H9 (cell line): Measurements from ENCODE around the gene TIAM2. TPM values are rescaled to one million over a fixed set of nuclear protein-coding genes. Genes with fewer than 3 reads are reported as not detected.

ENCODE experiments used
- DNase-seq: peaks from one replicate; pipeline ENCODE4 v3.0.0-alpha.2; 2017
- H2AFZ ChIP-seq: one replicate; pipeline ENCODE4 v1.6.1; 2013; ENCODE audit warnings: mild to moderate bottlenecking, low read length, control low read depth, moderate library complexity
- H2AK5ac ChIP-seq: 2 replicates; pipeline ENCODE4 v1.6.1; 2013; ENCODE audit warnings: low read length, control low read depth, mixed read lengths; ENCODE audit not compliant: insufficient read length
- H2BK120ac ChIP-seq: one replicate; pipeline ENCODE4 v1.6.1; 2013; ENCODE audit warnings: low read depth, mild to moderate bottlenecking, low read length, control low read depth, inconsistent platforms; ENCODE audit not compliant: poor library complexity, severe bottlenecking
- H2BK12ac ChIP-seq: 2 replicates; pipeline ENCODE4 v1.6.1; 2013; ENCODE audit warnings: low read length, control low read depth, mixed read lengths, low read depth; ENCODE audit not compliant: insufficient read length
- H2BK15ac ChIP-seq: 2 replicates; pipeline ENCODE4 v1.6.1; 2013; ENCODE audit warnings: low read depth, low read length, control low read depth
- H2BK20ac ChIP-seq: one replicate; pipeline ENCODE4 v1.6.1; 2013; ENCODE audit warnings: low read depth, mild to moderate bottlenecking, low read length, control low read depth, inconsistent platforms; ENCODE audit not compliant: poor library complexity, severe bottlenecking
- H2BK5ac ChIP-seq: 2 replicates; pipeline ENCODE4 v1.6.1; 2013; ENCODE audit warnings: low read length, control low read depth, mixed read lengths; ENCODE audit not compliant: insufficient read length
- H3K14ac ChIP-seq: 2 replicates; pipeline ENCODE4 v1.6.1; 2013; ENCODE audit warnings: low read length, control low read depth; ENCODE audit not compliant: insufficient read depth
- H3K18ac ChIP-seq: 2 replicates; pipeline ENCODE4 v1.6.1; 2013; ENCODE audit warnings: low read depth, mild to moderate bottlenecking, mixed read lengths, low read length, control low read depth; ENCODE audit not compliant: insufficient read length
- H3K23ac ChIP-seq: 2 replicates; pipeline ENCODE4 v1.6.1; 2013; ENCODE audit warnings: low read length, control low read depth, mixed read lengths, low read depth; ENCODE audit not compliant: insufficient read length
- H3K23me2 ChIP-seq: 2 replicates; pipeline ENCODE4 v1.6.1; 2013; ENCODE audit warnings: low read depth, mild to moderate bottlenecking, mixed read lengths, low read length, control low read depth; ENCODE audit not compliant: insufficient read length, poor library complexity, severe bottlenecking
- H3K27ac ChIP-seq: 2 replicates; pipeline ENCODE4 v1.5.1; 2013; ENCODE audit warnings: low read length, control low read depth, mixed read lengths, low read depth; ENCODE audit not compliant: insufficient read length
- H3K27me3 ChIP-seq: 2 replicates; pipeline ENCODE4 v1.6.1; 2013; ENCODE audit warnings: low read length, control low read depth, inconsistent platforms; ENCODE audit not compliant: insufficient read depth
- H3K4ac ChIP-seq: 2 replicates; pipeline ENCODE4 v1.6.1; 2013; ENCODE audit warnings: low read depth, mild to moderate bottlenecking, control low read depth, inconsistent platforms, low read length, moderate library complexity
- H3K4me1 ChIP-seq: 2 replicates; pipeline ENCODE4 v1.6.1; 2013; ENCODE audit warnings: low read length, control low read depth, inconsistent platforms; ENCODE audit not compliant: insufficient read depth
- H3K4me2 ChIP-seq: 2 replicates; pipeline ENCODE4 v1.6.1; 2013; ENCODE audit warnings: low read length, control low read depth, mixed read lengths; ENCODE audit not compliant: insufficient read length, insufficient read depth
- H3K56ac ChIP-seq: 2 replicates; pipeline ENCODE4 v1.6.1; 2013; ENCODE audit warnings: low read depth, mild to moderate bottlenecking, mixed read lengths, low read length, control low read depth; ENCODE audit not compliant: insufficient read length
- H3K79me1 ChIP-seq: 2 replicates; pipeline ENCODE4 v1.6.1; 2013; ENCODE audit warnings: low read depth, mild to moderate bottlenecking, moderate library complexity, low read length, control low read depth, inconsistent platforms; ENCODE audit not compliant: insufficient read depth, poor library complexity, severe bottlenecking
- H3K79me2 ChIP-seq: 2 replicates; pipeline ENCODE4 v1.6.1; 2013; ENCODE audit warnings: low read length, control low read depth, inconsistent platforms; ENCODE audit not compliant: insufficient read depth
- H3K9ac ChIP-seq: 2 replicates; pipeline ENCODE4 v1.6.1; 2013; ENCODE audit warnings: low read length, control low read depth, mixed read lengths; ENCODE audit not compliant: insufficient read length; ENCODE audit errors: extremely low read depth
- H3K9me3 ChIP-seq: one replicate; pipeline ENCODE4 v1.6.1; 2013; ENCODE audit warnings: low read depth, low read length, inconsistent platforms; ENCODE audit not compliant: control insufficient read depth
- H3T11ph ChIP-seq: one replicate; pipeline ENCODE4 v1.6.1; 2013; ENCODE audit warnings: mild to moderate bottlenecking, low read length, control low read depth, inconsistent platforms
- H4K20me1 ChIP-seq: one replicate; pipeline ENCODE4 v1.6.1; 2013; ENCODE audit not compliant: control insufficient read depth, insufficient read length, insufficient read depth
- H4K5ac ChIP-seq: 2 replicates; pipeline ENCODE4 v1.6.1; 2013; ENCODE audit warnings: low read depth, mild to moderate bottlenecking, mixed read lengths, low read length, control low read depth; ENCODE audit not compliant: insufficient read length
- H4K8ac ChIP-seq: replicated peaks from 2 replicates; pipeline ENCODE4 v1.6.1; 2013; ENCODE audit warnings: low read length, control low read depth, mixed read lengths, low read depth; ENCODE audit not compliant: insufficient read length
- H4K91ac ChIP-seq: 2 replicates; pipeline ENCODE4 v1.6.1; 2013; ENCODE audit warnings: low read depth, mild to moderate bottlenecking, moderate library complexity, mixed read lengths, low read length, control low read depth; ENCODE audit not compliant: insufficient read length
- H3K27ac Mint-ChIP-seq, 3 experiments: 2 replicates in 2 of 3; 3 replicates in 1 of 3; pipeline ENCODE4 v1.8.0; 2020 to 2021; ENCODE audit warnings: mixed read lengths in 3 of 3, mild to moderate bottlenecking in 1 of 3, moderate library complexity in 1 of 3
- H3K27me3 Mint-ChIP-seq: 2 replicates; pipeline ENCODE4 v1.8.0; 2021; ENCODE audit warnings: low read depth, mild to moderate bottlenecking, moderate library complexity, mixed read lengths
- H3K36me3 Mint-ChIP-seq, 3 experiments: 2 replicates in 2 of 3; 3 replicates in 1 of 3; pipeline ENCODE4 v1.8.0; 2020 to 2021; ENCODE audit warnings: low read depth in 3 of 3, mixed read lengths in 3 of 3; ENCODE audit not compliant: insufficient read depth in 1 of 3
- H3K4me1 Mint-ChIP-seq, 2 experiments: 2 replicates each; pipeline ENCODE4 v1.8.0; 2020; ENCODE audit warnings: mixed read lengths in 2 of 2
- H3K4me3 Mint-ChIP-seq, 2 experiments: 2 replicates in 1 of 2; 3 replicates in 1 of 2; pipeline ENCODE4 v1.8.0; 2020 to 2021; ENCODE audit warnings: mild to moderate bottlenecking in 2 of 2, mixed read lengths in 2 of 2, moderate library complexity in 1 of 2
- H3K9me3 Mint-ChIP-seq, 2 experiments: 2 replicates in 1 of 2; 3 replicates in 1 of 2; pipeline ENCODE4 v1.8.0; 2020; ENCODE audit warnings: mild to moderate bottlenecking in 2 of 2, mixed read lengths in 2 of 2, moderate library complexity in 1 of 2
- WGBS: extraction: QIAGEN DNeasy Blood & Tissue Kit; methylation state at CpG from one replicate; pipeline ENCODE4 v1.1.7; 2013; ENCODE audit warnings: missing lambda C conversion rate, low lambda C conversion rate, mixed read lengths; ENCODE audit not compliant: insufficient read length; ENCODE audit errors: extremely low coverage; 5-methylcytosine and 5-hydroxymethylcytosine counted together
- total RNA-seq: library from RNA; stranded (reverse); gene quantifications from 2 replicates; pipeline ENCODE4 v1.2.1, GENCODE V29; 2021
- TF ChIP-seq, protein P1 (sequence below): fragments of 200-600 bp; sonication (generic); conservative IDR thresholded peaks from 3 replicates; pipeline ENCODE4 v1.8.0; 2021; ENCODE audit warnings: antibody characterized with exemption, mild to moderate bottlenecking

TIAM2 gene
- total RNA-seq, 1 experiment from 2014 or later: 6.3 TPM

DNA sequence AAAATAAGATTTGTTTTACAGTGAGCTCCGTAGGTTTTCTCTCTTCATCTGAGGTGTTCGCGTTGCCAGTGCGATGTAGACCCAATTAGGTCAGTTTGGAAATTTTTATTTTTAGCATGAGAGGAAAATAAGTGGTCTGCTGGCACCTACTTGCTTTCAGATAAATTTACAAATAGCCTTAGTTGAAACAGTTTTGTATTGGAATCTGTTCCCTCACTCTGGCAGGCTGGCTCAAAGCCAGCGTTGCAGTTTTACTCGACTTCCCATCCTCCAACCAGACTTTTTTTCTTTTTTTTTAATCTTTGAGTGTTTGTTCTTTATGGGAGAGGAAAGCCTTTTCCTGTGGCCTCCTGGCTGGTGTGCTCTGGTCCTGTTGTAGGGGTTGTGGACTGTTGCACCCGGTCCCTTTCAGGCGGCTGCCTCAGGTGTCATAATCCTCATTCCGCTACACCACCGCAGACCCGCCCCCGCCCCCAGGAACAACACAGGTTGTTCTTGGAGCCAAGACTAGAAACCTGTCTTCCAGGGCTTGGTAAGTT, 46.7 kb downstream of the TIAM2 start:
- Histone ChIP-seq H4K8ac (no peak overlapping the region), H4K20me1 (no peaks in the 10 kb centered on the region), H3K9ac (no peak overlapping the region), H3K79me1 (no peaks in the 10 kb centered on the region), H3K9me3 (no peaks in the 10 kb centered on the region), H4K91ac (no peak overlapping the region), H3K23me2 (no peaks in the 10 kb centered on the region), H3K23ac (no peak overlapping the region), H3K27ac (no peak overlapping the region), H4K5ac (no peak overlapping the region), H2BK20ac (no peak overlapping the region), H3K4me1 (peaks cover 2% of the 10 kb centered on the region; the same call in 1 of the 2 replicates), H3K4ac (no peak overlapping the region), H3K14ac (no peak overlapping the region), H2AK5ac (no peak overlapping the region), H2AFZ (no peak overlapping the region), H3T11ph (no peak overlapping the region), H3K18ac (no peak overlapping the region), H2BK12ac (no peak overlapping the region), H2BK120ac (no peak overlapping the region), H2BK15ac (no peak overlapping the region), H3K27me3 (no peaks in the 10 kb centered on the region), H3K56ac (no peak overlapping the region), H3K79me2 (no peaks in the 10 kb centered on the region), H3K4me2 (no peak overlapping the region), H2BK5ac (no peak overlapping the region)
- peak overlapping the region; percentile 68 to 87 (median 78); a peak in 5 of 7 replicates for H3K27ac Mint-ChIP-seq
- no peak for DNase-seq
- H3K9me3 Mint-ChIP-seq: no peaks in the 10 kb centered on the region
- peak overlapping the region in 1 of 2 experiments; percentile 27; a peak in 1 of 5 replicates for H3K4me3 Mint-ChIP-seq
- no peaks in the 10 kb centered on the region for H3K36me3 Mint-ChIP-seq
- TF ChIP-seq, protein P1, sequence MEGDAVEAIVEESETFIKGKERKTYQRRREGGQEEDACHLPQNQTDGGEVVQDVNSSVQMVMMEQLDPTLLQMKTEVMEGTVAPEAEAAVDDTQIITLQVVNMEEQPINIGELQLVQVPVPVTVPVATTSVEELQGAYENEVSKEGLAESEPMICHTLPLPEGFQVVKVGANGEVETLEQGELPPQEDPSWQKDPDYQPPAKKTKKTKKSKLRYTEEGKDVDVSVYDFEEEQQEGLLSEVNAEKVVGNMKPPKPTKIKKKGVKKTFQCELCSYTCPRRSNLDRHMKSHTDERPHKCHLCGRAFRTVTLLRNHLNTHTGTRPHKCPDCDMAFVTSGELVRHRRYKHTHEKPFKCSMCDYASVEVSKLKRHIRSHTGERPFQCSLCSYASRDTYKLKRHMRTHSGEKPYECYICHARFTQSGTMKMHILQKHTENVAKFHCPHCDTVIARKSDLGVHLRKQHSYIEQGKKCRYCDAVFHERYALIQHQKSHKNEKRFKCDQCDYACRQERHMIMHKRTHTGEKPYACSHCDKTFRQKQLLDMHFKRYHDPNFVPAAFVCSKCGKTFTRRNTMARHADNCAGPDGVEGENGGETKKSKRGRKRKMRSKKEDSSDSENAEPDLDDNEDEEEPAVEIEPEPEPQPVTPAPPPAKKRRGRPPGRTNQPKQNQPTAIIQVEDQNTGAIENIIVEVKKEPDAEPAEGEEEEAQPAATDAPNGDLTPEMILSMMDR: no peak
- no peaks in the 10 kb centered on the region; the same call in 1 of the 2 replicates for H3K27me3 Mint-ChIP-seq
- H3K4me1 Mint-ChIP-seq: peaks cover 58 to 72% of the 10 kb centered on the region in 2 experiments
- no CpG with 5 or more reads among the region's 12 CpGs for WGBS
